ENCODE results near the gene GSN. TPM values are rescaled to one million over a fixed set of nuclear protein-coding genes. Genes with fewer than 3 reads are reported as not detected.

GSN gene
- total and polyA plus RNA-seq, 9 of the 15 experiments (the other 6 are each of a cell fraction or from before 2014, with no cell fraction given): 0.39 to 16.6 (median 8.2) TPM

DNA sequence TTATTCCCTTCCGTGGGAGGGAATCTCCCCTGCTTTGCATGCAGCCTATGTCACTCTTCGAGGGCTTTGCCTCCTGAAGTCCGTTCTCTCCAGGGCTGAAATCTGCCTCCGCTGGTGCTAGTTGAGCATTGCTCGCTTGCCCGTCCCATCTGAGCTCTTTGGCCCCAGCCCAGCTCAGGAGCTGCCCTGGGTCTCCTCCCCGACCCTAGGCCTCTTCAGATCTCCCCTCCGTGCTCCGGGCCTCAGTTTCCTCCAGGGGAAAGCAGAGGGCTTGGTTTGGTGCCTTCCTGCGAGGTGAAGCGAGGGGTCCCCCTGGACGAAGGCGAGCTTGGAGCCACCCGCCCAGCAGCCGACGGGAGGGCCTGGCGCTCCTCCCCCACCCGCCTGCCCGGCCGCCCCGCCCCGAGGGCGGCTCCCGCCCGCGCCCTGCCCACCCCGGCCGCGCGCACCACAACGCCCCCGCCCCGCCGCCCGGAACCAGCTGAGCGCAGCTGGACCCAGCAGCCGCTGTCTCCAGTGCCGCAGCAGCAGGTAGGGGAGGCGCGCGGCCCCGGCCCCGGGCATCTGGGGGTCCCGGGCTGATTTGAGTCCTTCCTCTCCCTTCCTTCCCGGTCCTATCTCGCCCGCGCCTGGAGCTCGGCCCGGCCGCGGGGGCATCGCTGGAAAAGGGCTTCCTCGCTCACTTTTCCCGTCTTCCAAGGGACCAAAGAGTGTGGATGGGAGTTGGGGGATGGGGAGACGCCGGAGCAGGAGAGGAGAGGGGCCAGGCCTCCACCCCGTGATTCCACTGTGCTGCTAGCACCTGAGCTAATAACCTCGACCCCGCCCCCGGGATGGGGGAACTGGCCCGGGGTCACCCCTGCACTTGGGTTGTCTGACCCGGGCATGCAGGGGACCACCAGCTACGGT is at the start of gene GSN (continued):
- TF ChIP-seq NFIC (IDR thresholded peaks at IDR 0.05): peak; percentile 69
- TF ChIP-seq SNIP1 (IDR thresholded peaks at IDR 0.05; ENCODE audit: low read depth): peak; percentile 65; the same call in 1 of the 2 replicates
- peak; percentile 41; the same call in 1 of the 2 replicates for TF ChIP-seq CXXC5 (CRISPR knock-in tag; IDR thresholded peaks at IDR 0.05)
- TF ChIP-seq, protein P1, sequence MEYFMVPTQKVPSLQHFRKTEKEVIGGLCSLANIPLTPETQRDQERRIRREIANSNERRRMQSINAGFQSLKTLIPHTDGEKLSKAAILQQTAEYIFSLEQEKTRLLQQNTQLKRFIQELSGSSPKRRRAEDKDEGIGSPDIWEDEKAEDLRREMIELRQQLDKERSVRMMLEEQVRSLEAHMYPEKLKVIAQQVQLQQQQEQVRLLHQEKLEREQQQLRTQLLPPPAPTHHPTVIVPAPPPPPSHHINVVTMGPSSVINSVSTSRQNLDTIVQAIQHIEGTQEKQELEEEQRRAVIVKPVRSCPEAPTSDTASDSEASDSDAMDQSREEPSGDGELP (CRISPR knock-in tag; IDR thresholded peaks at IDR 0.05; ENCODE audit: borderline replicate concordance): peak; percentile 94
- peak; percentile 41; the same call in 1 of the 2 replicates for TF ChIP-seq GABPA (tag; conservative IDR thresholded peaks at IDR 0.05; ENCODE audit: low read depth)

GRCh38 chr9:121218357-121219027 is 49.5 kb upstream of the GSN start:
- in situ Hi-C loops (cut with MboI) (loop anchor here (5.0 kb wide), 2 partner anchors 99 to 179 kb away; no protein-coding TSS in a partner anchor), intact Hi-C loops (cut with micrococcal nuclease) (loop anchor here (10.0 kb wide), 1 partner anchor 316 kb away; no protein-coding TSS in a partner anchor)
- peak; percentile 95 for FAIRE-seq
- no peak overlapping the region for H3K4me3 ChIP-seq
- H3K27me3 ChIP-seq (ENCODE audit: control insufficient read depth in 2 of 2, insufficient read depth in 2 of 2, low read length in 2 of 2): no peaks in the 10 kb centered on the region
- H3K4me1 ChIP-seq (replicated peaks in 1 of 2; ENCODE audit: control insufficient read depth in 2 of 2, insufficient read depth in 2 of 2, low read length in 2 of 2): peaks cover 0 to 22% of the 10 kb centered on the region in 2 experiments; a peak in 3 of 5 replicates
- H3K9me1 ChIP-seq (ENCODE audit: control insufficient read depth, insufficient read depth, low read length): no peaks in the 10 kb centered on the region
- WGBS (ENCODE audit: insufficient coverage, low coverage, missing lambda C conversion rate): 8% methylated on average over 8 of the region's 8 CpGs
- peak; percentile 72 for ATAC-seq
- H2AFZ ChIP-seq (ENCODE audit: low read depth, low read length): peak overlapping the region; percentile 73
- CTCF ChIA-PET (ENCODE audit: low intra/inter-chr PET ratio): no interaction called here
- peak overlapping the region; percentile 42 for H3K4me2 ChIP-seq (ENCODE audit: insufficient read depth, low read length)
- BruUV-seq (replicated peaks): no TSS peak
- H4K20me1 ChIP-seq (replicated peaks; ENCODE audit: control insufficient read depth, insufficient read depth, low read length): no peaks in the 10 kb centered on the region
- no peaks in the 10 kb centered on the region for H3K9me3 ChIP-seq (replicated peaks; ENCODE audit: control insufficient read depth, insufficient read depth, low read depth, low read length)
- POLR2A ChIA-PET: interaction anchor here (0.7 to 1.2 kb wide), 3 partner anchors 16 to 181 kb away, joined by 3 to 4 read pairs (median 3); no protein-coding TSS in a partner anchor
- H3K79me2 ChIP-seq (ENCODE audit: control insufficient read depth, insufficient read depth, low read length): no peaks in the 10 kb centered on the region
- peak in 1 of 4 experiments; percentile 70 for DNase-seq (ENCODE audit: extremely low read depth in 1 of 4, low spot score in 3 of 4)
- H3K36me3 ChIP-seq (ENCODE audit: control insufficient read depth, insufficient read depth, low read length): no peaks in the 10 kb centered on the region
- peak overlapping the region in 1 of 2 experiments; percentile 28; a peak in 1 of 4 replicates for H3K9ac ChIP-seq (ENCODE audit: insufficient read depth in 1 of 2, low read depth in 2 of 2, low read length in 2 of 2)
- peak overlapping the region; percentile 50; the same call in 2 of the 3 replicates for H3K27ac ChIP-seq (ENCODE audit: extremely low read depth, low read depth, low read length)
- TF ChIP-seq ZNF232 (CRISPR knock-in tag; IDR thresholded peaks at IDR 0.05) (no peak), PML (IDR thresholded peaks at IDR 0.05; ENCODE audit: low read length) (no peak), BMI1 (IDR thresholded peaks at IDR 0.05; ENCODE audit: low read length) (no peak), JUN (IDR thresholded peaks at IDR 0.05; ENCODE audit: borderline replicate concordance, low read depth, low read length) (peak; percentile 56; the same call in 1 of the 2 replicates), JUN (CRISPR knock-in tag; IDR thresholded peaks at IDR 0.05; ENCODE audit: borderline replicate concordance) (no peak), ZNF583 (CRISPR knock-in tag; IDR thresholded peaks at IDR 0.05) (peak; percentile 90), KLF13 (tag; IDR thresholded peaks at IDR 0.05; ENCODE audit: borderline replicate concordance, low read depth) (peak; percentile 77), CUX1 (CRISPR knock-in tag; IDR thresholded peaks at IDR 0.05) (peak; percentile 94)

Data from K562 (cell line).